K562 (cell line): Measurements from ENCODE around the gene PDLIM7. TPM values are rescaled to one million over a fixed set of nuclear protein-coding genes. Genes with fewer than 3 reads are reported as not detected.

Source experiments
- AFF1 ChIP-seq, 2 experiments: fragments of 450-650 bp; IDR thresholded peaks; 2 replicates each; pipeline ENCODE4 v1.6.1; 2018; ENCODE audit warnings: mild to moderate bottlenecking in 2 of 2, low read depth in 1 of 2; ENCODE audit not compliant: partially characterized antibody in 2 of 2
- ATF7 ChIP-seq: fragments of 450-650 bp; IDR thresholded peaks from 2 replicates; pipeline ENCODE4 v1.7.1; 2014; ENCODE audit warnings: mild to moderate bottlenecking, moderate library complexity
- BACH1 ChIP-seq: fragments of 200-800 bp; sonication (Bioruptor generic); IDR thresholded peaks from 2 replicates; pipeline ENCODE4 v1.6.1; 2016; ENCODE audit warnings: missing genetic modification characterization, missing compliant biosample characterization
- DMBX1 ChIP-seq: fragments of 250-450 bp; sonication (Bioruptor Pico); IDR thresholded peaks from 2 replicates; pipeline ENCODE4 v1.8.0; 2022; ENCODE audit warnings: inconsistent platforms, mild to moderate bottlenecking, moderate library complexity, borderline replicate concordance
- GTF2A2 ChIP-seq: IDR thresholded peaks from 2 replicates; pipeline ENCODE4 v1.6.1; 2016; ENCODE audit warnings: mild to moderate bottlenecking, missing genetic modification characterization, missing compliant biosample characterization
- HDAC8 ChIP-seq: fragments of 450-650 bp; IDR thresholded peaks from 2 replicates; pipeline ENCODE4 v1.6.1; 2016; ENCODE audit warnings: mild to moderate bottlenecking, missing genetic modification characterization, moderate library complexity, missing compliant biosample characterization
- JUND ChIP-seq, 2 experiments: IDR thresholded peaks; 2 replicates in 1 of 2; 3 replicates in 1 of 2; pipeline ENCODE4 v1.6.1; 2011; ENCODE audit warnings: borderline replicate concordance in 2 of 2, low read depth in 2 of 2, low read length in 2 of 2, improper control_type of control experiment in 1 of 2, missing biosample characterization in 1 of 2, missing genetic modification characterization in 1 of 2, missing genetic modification reagents in 1 of 2
- NR2C2 ChIP-seq, 2 experiments: fragments of 200-800 bp in 1 of 2; sonication (Bioruptor generic) in 1 of 2; sonication (generic) in 1 of 2; formaldehyde crosslinking in 1 of 2; IDR thresholded peaks; 2 replicates each; pipeline versions ENCODE4 v1.6.1 to v1.8.0; 2016 to 2022; ENCODE audit warnings: mild to moderate bottlenecking in 1 of 2, missing compliant biosample characterization in 1 of 2, missing genetic modification characterization in 1 of 2, missing genetic modification reagents in 1 of 2
- PCBP2 ChIP-seq: fragments of 200-400 bp; formaldehyde crosslinking; IDR thresholded peaks from 2 replicates; pipeline ENCODE4 v1.6.1; 2018; ENCODE audit warnings: low read length, low read depth, mild to moderate bottlenecking, moderate library complexity; ENCODE audit not compliant: poor library complexity, severe bottlenecking
- RBBP5 ChIP-seq: fragments of 200-600 bp; sonication (generic); IDR thresholded peaks from 2 replicates; pipeline ENCODE4 v1.6.1; 2012; ENCODE audit warnings: borderline replicate concordance, mild to moderate bottlenecking, low read length, control low read depth, inconsistent platforms; ENCODE audit not compliant: insufficient read depth, poor library complexity, severe bottlenecking
- RBFOX2 ChIP-seq: fragments of 200-400 bp; formaldehyde crosslinking; IDR thresholded peaks from 2 replicates; pipeline ENCODE4 v1.6.1; 2017; ENCODE audit warnings: low read depth, mild to moderate bottlenecking, low read length, moderate library complexity
- RBM39 ChIP-seq: fragments of 200-400 bp; formaldehyde crosslinking; optimal IDR thresholded peaks from 2 replicates; pipeline ENCODE3; 2018; ENCODE audit warnings: low read depth, low read length
- SPI1 ChIP-seq: IDR thresholded peaks from 2 replicates; pipeline ENCODE4 v1.6.1; 2011; ENCODE audit warnings: low read depth, low read length, control low read depth, borderline replicate concordance
- TCF3 ChIP-seq: sonication (generic); formaldehyde crosslinking; IDR thresholded peaks from 2 replicates; pipeline ENCODE4 v1.4.0; 2020; ENCODE audit warnings: mild to moderate bottlenecking, missing genetic modification reagents
- ZFX ChIP-seq: sonication (generic); formaldehyde crosslinking; IDR thresholded peaks from 2 replicates; pipeline ENCODE4 v1.8.0; 2022; ENCODE audit warnings: mild to moderate bottlenecking, missing genetic modification reagents, moderate library complexity
- polyA plus RNA-seq, 8 experiments: library from polyadenylated mRNA; depleted of rRNA in 4 of 8; stranded (reverse) in 5 of 8; unstranded in 3 of 8; fragments of >200 nt; fragmentation: Nextera tagmentation in 2 of 8; fragmentation: Illumina TruSeq in 1 of 8; extraction: Ambion mirVana in 2 of 8; extraction: Trizol in 1 of 8; gene quantifications; 2 replicates each; pipeline versions ENCODE4 v1.2.1 to v1.2.3, GENCODE V29; 2011 to 2014; ENCODE audit warnings: inconsistent platforms in 1 of 8, missing spikeins in 1 of 8
- total RNA-seq, 7 experiments: library from RNA; depleted of rRNA in 6 of 7; stranded (reverse); fragments of >200 nt in 6 of 7; fragmentation: Illumina TruSeq in 2 of 7; extraction: Trizol in 2 of 7; gene quantifications; 2 replicates each; pipeline versions ENCODE4 v1.2.1 to v1.2.3, GENCODE V29; 2011 to 2021; ENCODE audit warnings: low replicate concordance in 1 of 7
- TF ChIP-seq, protein P1 (sequence below): fragments of 450-650 bp; formaldehyde crosslinking; IDR thresholded peaks from 2 replicates; pipeline ENCODE4 v1.4.0; 2020; ENCODE audit warnings: mild to moderate bottlenecking, moderate library complexity
- TF ChIP-seq, protein P2 (sequence below), 2 experiments: fragments of 450-650 bp; conservative IDR thresholded peaks; 2 replicates each; pipeline ENCODE4 v1.6.1; 2017; ENCODE audit warnings: mild to moderate bottlenecking in 2 of 2, moderate library complexity in 2 of 2

PDLIM7 gene
- total and polyA plus RNA-seq, 9 of the 15 experiments (the other 6 are each of a cell fraction or from before 2014, with no cell fraction given) = 2.1 to 124 (median 32.6) TPM

GRCh38 chr5:177478711-177479646 is 18.4 kb downstream of the PDLIM7 start (continued):
- TF ChIP-seq RBBP5 (peak; percentile 35), GTF2A2 (peak; percentile 24; the same call in 1 of the 2 replicates), TCF3 (CRISPR knock-in tag) (0 out of 2 replicates have a peak, but pooled peaks have one; percentile 2), DMBX1 (CRISPR knock-in tag) (peak; percentile 89), AFF1 (IDR thresholded peaks at IDR 0.05; ENCODE audit: low read depth in 1 of 2, partially characterized antibody in 2 of 2) (no peak), NR2C2 (CRISPR knock-in tag; IDR thresholded peaks at IDR 0.05) (no peak), NR2C2 (tag; IDR thresholded peaks at IDR 0.05) (peak; percentile 78), ATF7 (peak; percentile 66; the same call in 1 of the 2 replicates), PCBP2 (no peak), HDAC8 (tag) (0 out of 2 replicates have a peak, but pooled peaks have one; percentile 46), JUND (IDR thresholded peaks at IDR 0.05; ENCODE audit: borderline replicate concordance, low read depth, low read length) (0 out of 2 replicates have a peak, but pooled peaks have one; percentile 12), JUND (tag; IDR thresholded peaks at IDR 0.05; ENCODE audit: borderline replicate concordance, low read depth, low read length) (no peak), ZFX (CRISPR knock-in tag) (peak; percentile 28; the same call in 1 of the 2 replicates), BACH1 (tag) (peak; percentile 70), RBM39 (no peak), SPI1 (peak; percentile 30; the same call in 1 of the 2 replicates), RBFOX2 (peak; percentile 51; the same call in 1 of the 2 replicates)
- TF ChIP-seq, protein P1, sequence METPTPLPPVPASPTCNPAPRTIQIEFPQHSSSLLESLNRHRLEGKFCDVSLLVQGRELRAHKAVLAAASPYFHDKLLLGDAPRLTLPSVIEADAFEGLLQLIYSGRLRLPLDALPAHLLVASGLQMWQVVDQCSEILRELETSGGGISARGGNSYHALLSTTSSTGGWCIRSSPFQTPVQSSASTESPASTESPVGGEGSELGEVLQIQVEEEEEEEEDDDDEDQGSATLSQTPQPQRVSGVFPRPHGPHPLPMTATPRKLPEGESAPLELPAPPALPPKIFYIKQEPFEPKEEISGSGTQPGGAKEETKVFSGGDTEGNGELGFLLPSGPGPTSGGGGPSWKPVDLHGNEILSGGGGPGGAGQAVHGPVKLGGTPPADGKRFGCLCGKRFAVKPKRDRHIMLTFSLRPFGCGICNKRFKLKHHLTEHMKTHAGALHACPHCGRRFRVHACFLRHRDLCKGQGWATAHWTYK (CRISPR knock-in tag) = peak; percentile 66; the same call in 1 of the 2 replicates
- TF ChIP-seq, protein P2, sequence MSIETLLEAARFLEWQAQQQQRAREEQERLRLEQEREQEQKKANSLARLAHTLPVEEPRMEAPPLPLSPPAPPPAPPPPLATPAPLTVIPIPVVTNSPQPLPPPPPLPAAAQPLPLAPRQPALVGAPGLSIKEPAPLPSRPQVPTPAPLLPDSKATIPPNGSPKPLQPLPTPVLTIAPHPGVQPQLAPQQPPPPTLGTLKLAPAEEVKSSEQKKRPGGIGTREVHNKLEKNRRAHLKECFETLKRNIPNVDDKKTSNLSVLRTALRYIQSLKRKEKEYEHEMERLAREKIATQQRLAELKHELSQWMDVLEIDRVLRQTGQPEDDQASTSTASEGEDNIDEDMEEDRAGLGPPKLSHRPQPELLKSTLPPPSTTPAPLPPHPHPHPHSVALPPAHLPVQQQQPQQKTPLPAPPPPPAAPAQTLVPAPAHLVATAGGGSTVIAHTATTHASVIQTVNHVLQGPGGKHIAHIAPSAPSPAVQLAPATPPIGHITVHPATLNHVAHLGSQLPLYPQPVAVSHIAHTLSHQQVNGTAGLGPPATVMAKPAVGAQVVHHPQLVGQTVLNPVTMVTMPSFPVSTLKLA (conservative IDR thresholded peaks at IDR 0.05) = peak; percentile 70 to 85
